ENCODE data around the gene MNX1.

GRCh38 chr7:157001920-157002818, 8.3 kb downstream of the MNX1 start:
- TF ChIP-seq, protein P1, sequence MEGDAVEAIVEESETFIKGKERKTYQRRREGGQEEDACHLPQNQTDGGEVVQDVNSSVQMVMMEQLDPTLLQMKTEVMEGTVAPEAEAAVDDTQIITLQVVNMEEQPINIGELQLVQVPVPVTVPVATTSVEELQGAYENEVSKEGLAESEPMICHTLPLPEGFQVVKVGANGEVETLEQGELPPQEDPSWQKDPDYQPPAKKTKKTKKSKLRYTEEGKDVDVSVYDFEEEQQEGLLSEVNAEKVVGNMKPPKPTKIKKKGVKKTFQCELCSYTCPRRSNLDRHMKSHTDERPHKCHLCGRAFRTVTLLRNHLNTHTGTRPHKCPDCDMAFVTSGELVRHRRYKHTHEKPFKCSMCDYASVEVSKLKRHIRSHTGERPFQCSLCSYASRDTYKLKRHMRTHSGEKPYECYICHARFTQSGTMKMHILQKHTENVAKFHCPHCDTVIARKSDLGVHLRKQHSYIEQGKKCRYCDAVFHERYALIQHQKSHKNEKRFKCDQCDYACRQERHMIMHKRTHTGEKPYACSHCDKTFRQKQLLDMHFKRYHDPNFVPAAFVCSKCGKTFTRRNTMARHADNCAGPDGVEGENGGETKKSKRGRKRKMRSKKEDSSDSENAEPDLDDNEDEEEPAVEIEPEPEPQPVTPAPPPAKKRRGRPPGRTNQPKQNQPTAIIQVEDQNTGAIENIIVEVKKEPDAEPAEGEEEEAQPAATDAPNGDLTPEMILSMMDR (IDR thresholded peaks at IDR 0.05), result no peak
- no peak for TF ChIP-seq EP300 (IDR thresholded peaks at IDR 0.05)
